Type B pancreatic cell (in vitro differentiated cells): ENCODE measurements around the gene TK2. TPM values are rescaled to one million over a fixed set of nuclear protein-coding genes. Genes with fewer than 3 reads are reported as not detected.

Experiments
- DNase-seq: peaks from one replicate; pipeline ENCODE4 v3.0.0; 2021; ENCODE audit warnings: mixed read lengths; ENCODE audit not compliant: unreplicated experiment; ENCODE audit errors: extremely low spot score
- H3K27ac Mint-ChIP-seq: 2 replicates; pipeline ENCODE4 v1.8.0; 2021; ENCODE audit warnings: mild to moderate bottlenecking, mixed read lengths
- H3K27me3 Mint-ChIP-seq: 2 replicates; pipeline ENCODE4 v1.8.0; 2021; ENCODE audit warnings: mixed read lengths
- H3K36me3 Mint-ChIP-seq: 2 replicates; pipeline ENCODE4 v1.8.0; 2021; ENCODE audit warnings: mixed read lengths
- H3K4me1 Mint-ChIP-seq: one replicate; pipeline ENCODE4 v1.8.0; 2021; ENCODE audit warnings: mixed read lengths; ENCODE audit not compliant: unreplicated experiment
- H3K4me3 Mint-ChIP-seq: 2 replicates; pipeline ENCODE4 v1.8.0; 2021; ENCODE audit warnings: mild to moderate bottlenecking, mixed read lengths
- H3K9me3 Mint-ChIP-seq: 2 replicates; pipeline ENCODE4 v1.8.0; 2021; ENCODE audit warnings: mixed read lengths
- CTCF ChIP-seq: fragments of 200-600 bp; sonication (generic); conservative IDR thresholded peaks from 2 replicates; pipeline ENCODE4 v1.5.0; 2021; ENCODE audit warnings: antibody characterized with exemption, mild to moderate bottlenecking
- total RNA-seq: library from RNA; stranded (reverse); gene quantifications from 2 replicates; pipeline ENCODE4 v1.2.1, GENCODE V29; 2021; ENCODE audit warnings: low replicate concordance

Gene TK2
- total RNA-seq, 1 donor from 2014 or later: 18.4 TPM

- Mint-ChIP-seq H3K27ac (no peak overlapping the region), H3K4me3 (no peak overlapping the region), H3K9me3 (no peaks in the 10 kb centered on the region), H3K27me3 (peaks cover 20% of the 10 kb centered on the region), H3K4me1 (peaks cover 10% of the 10 kb centered on the region), H3K36me3 (peaks cover 6% of the 10 kb centered on the region)
- no peak for TF ChIP-seq CTCF
- no peak for DNase-seq
These were observed 26.4 kb upstream of the TK2 start for GRCh38 chr16:66576296-66576695.

- no peaks in the 10 kb centered on the region for H3K9me3 Mint-ChIP-seq
- peaks cover 20% of the 10 kb centered on the region for H3K27me3 Mint-ChIP-seq
- no peaks in the 10 kb centered on the region for H3K4me1 Mint-ChIP-seq
- DNase-seq: no peak
- TF ChIP-seq CTCF: no peak
- peaks cover 6% of the 10 kb centered on the region for H3K36me3 Mint-ChIP-seq
- no peak overlapping the region for H3K4me3 Mint-ChIP-seq
- no peak overlapping the region for H3K27ac Mint-ChIP-seq
These were observed 25.1 kb upstream of the TK2 start for GRCh38 chr16:66575060-66575459.

- Mint-ChIP-seq H3K9me3 (no peaks in the 10 kb centered on the region), H3K4me1 (no peaks in the 10 kb centered on the region), H3K27ac (no peak overlapping the region), H3K36me3 (peaks cover 6% of the 10 kb centered on the region), H3K4me3 (no peak overlapping the region), H3K27me3 (peaks cover 17% of the 10 kb centered on the region)
- TF ChIP-seq CTCF: no peak
- no peak for DNase-seq
These were observed 24.6 kb upstream of the TK2 start for GRCh38 chr16:66574531-66574930.

- no peak overlapping the region for H3K27ac Mint-ChIP-seq
- H3K27me3 Mint-ChIP-seq: peaks cover 17% of the 10 kb centered on the region
- no peaks in the 10 kb centered on the region for H3K4me1 Mint-ChIP-seq
- H3K9me3 Mint-ChIP-seq: no peaks in the 10 kb centered on the region
- peaks cover 6% of the 10 kb centered on the region for H3K36me3 Mint-ChIP-seq
- TF ChIP-seq CTCF: no peak
- DNase-seq: no peak
- H3K4me3 Mint-ChIP-seq: no peak overlapping the region
These were observed 24.2 kb upstream of the TK2 start for GRCh38 chr16:66574081-66574480.

- DNase-seq: no peak
- H3K4me1 Mint-ChIP-seq: no peaks in the 10 kb centered on the region
- H3K36me3 Mint-ChIP-seq: peaks cover 8% of the 10 kb centered on the region
- H3K27me3 Mint-ChIP-seq: peaks cover 5% of the 10 kb centered on the region
- no peaks in the 10 kb centered on the region for H3K9me3 Mint-ChIP-seq
- no peak overlapping the region for H3K27ac Mint-ChIP-seq
- no peak overlapping the region for H3K4me3 Mint-ChIP-seq
- no peak for TF ChIP-seq CTCF
These were observed 22.4 kb upstream of the TK2 start for GRCh38 chr16:66572356-66572755.

GRCh38 chr16:66569827-66570405 lies 20.0 kb upstream of the TK2 start:
- Mint-ChIP-seq H3K4me3 (no peak overlapping the region), H3K36me3 (peaks cover 13% of the 10 kb centered on the region), H3K4me1 (no peaks in the 10 kb centered on the region), H3K9me3 (no peaks in the 10 kb centered on the region), H3K27ac (no peak overlapping the region), H3K27me3 (no peaks in the 10 kb centered on the region)
- no peak for TF ChIP-seq CTCF
- DNase-seq: no peak
